AG10803 (cell line): ENCODE results near the gene AOPEP.

Source experiments
- DNase-seq: peaks from one replicate; pipeline ENCODE4 v3.0.0; 2010; ENCODE audit warnings: low read depth
- H3K4me3 ChIP-seq: 2 replicates; pipeline ENCODE4 v1.5.1; 2011; ENCODE audit warnings: mild to moderate bottlenecking, low read length, control low read depth
- TF ChIP-seq, protein P1 (sequence below): conservative IDR thresholded peaks from 2 replicates; pipeline ENCODE4 v1.5.1; 2011; ENCODE audit warnings: mild to moderate bottlenecking, low read length, control low read depth, inconsistent platforms

The AOPEP gene

DNA sequence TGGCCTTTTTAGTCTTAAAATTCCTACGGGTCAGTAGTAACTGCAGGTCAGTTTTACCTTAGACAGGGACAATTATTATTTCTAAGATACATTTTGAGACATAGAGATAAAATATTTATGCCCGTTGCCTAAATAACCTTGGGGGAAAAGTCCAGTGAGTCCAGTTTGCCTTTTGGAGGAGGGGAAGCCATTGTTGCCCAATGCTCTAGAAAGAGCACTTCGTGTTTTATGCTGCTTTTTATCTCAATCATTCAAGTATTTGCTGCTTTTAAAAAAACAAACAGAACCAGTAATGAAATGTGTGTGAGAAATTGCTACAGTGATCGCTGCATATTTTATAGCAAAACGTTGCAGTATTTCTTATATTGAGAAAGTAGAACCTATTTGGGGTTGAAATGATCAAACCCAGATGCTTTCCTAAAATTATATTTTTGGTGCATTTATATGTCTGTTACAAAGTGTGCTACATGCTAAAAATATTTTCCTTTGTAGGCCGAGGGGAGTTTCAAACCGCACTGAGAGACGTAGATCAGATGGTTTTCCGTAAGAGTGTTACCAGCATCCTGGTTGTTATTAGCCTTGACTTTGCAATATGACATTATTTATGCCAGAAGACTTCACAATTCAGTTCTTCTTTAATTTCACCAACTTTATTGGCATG is 266.8 kb downstream of the AOPEP start:
- TF ChIP-seq, protein P1, sequence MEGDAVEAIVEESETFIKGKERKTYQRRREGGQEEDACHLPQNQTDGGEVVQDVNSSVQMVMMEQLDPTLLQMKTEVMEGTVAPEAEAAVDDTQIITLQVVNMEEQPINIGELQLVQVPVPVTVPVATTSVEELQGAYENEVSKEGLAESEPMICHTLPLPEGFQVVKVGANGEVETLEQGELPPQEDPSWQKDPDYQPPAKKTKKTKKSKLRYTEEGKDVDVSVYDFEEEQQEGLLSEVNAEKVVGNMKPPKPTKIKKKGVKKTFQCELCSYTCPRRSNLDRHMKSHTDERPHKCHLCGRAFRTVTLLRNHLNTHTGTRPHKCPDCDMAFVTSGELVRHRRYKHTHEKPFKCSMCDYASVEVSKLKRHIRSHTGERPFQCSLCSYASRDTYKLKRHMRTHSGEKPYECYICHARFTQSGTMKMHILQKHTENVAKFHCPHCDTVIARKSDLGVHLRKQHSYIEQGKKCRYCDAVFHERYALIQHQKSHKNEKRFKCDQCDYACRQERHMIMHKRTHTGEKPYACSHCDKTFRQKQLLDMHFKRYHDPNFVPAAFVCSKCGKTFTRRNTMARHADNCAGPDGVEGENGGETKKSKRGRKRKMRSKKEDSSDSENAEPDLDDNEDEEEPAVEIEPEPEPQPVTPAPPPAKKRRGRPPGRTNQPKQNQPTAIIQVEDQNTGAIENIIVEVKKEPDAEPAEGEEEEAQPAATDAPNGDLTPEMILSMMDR: no peak
- DNase-seq: peak; percentile 89
- H3K4me3 ChIP-seq: no peak overlapping the region

DNA sequence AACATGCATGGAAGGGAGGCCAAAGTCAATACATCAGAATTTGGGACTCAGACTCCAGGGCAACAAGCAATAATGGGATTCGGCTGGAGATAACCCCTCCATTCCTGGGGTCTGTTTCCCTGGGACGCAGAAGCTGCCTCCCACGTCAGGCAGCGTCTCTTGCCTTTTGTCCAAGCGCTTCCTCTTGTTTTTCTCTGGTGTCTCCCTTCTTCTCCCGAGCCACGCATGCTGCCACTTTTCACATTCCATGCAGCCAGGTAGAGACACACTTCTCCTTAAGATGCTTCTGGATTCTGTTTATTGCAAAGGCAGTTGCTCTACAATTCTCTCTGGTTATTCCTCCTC is 267.3 kb downstream of the AOPEP start:
- TF ChIP-seq, protein P1: no peak
- no peak for DNase-seq
- H3K4me3 ChIP-seq: no peak overlapping the region

DNA sequence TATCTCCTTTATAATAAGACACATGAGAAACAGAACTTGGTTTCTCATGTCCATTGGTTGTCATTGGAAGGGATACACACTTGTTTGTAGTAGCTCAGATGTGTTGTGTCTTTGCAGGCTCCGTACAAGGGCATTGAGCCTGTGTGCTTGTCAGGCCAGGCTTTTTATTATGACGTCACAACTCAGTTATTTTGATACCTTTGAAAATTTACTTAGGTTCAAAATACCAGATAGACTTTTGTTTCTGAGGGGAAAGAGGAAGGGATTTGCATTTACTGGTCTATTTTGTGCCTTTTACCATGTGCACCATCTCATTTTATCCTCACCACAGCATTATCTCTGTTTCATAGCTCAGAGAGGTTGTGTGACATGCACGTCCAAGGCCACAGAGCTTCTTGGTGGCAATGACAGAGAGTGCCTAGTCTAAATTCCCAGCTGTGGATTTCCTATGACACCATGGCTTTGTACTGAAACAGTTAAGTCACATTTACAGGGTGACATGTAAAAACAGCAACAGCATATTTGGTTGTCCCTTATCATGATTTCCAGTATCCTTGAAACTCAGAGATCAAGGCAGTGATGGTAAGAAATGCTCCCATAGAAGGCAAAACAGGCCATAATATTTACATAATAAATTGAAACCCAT is 268.7 kb downstream of the AOPEP start:
- no peak for DNase-seq
- TF ChIP-seq, protein P1: no peak
- no peak overlapping the region for H3K4me3 ChIP-seq

DNA sequence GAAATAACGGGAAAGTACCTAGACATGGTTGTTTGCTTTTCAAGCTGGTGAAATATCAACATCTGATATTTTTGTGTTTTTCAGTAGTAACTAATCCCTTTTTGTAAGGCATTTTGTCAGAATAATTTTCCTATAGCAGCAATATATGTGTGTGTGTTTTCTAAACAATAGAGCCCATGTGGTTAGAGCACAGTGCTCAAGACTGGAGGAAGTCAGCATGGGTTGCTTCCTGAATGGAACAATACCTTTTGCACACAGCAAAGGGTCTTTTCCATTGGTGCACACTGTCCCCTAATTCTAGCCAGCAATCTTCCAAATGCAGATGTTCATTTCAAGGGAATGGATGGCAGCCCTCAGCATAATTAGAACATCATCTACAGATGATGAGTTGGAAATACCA is 270.1 kb downstream of the AOPEP start:
- H3K4me3 ChIP-seq: no peak overlapping the region
- TF ChIP-seq, protein P1: no peak
- DNase-seq: no peak

DNA sequence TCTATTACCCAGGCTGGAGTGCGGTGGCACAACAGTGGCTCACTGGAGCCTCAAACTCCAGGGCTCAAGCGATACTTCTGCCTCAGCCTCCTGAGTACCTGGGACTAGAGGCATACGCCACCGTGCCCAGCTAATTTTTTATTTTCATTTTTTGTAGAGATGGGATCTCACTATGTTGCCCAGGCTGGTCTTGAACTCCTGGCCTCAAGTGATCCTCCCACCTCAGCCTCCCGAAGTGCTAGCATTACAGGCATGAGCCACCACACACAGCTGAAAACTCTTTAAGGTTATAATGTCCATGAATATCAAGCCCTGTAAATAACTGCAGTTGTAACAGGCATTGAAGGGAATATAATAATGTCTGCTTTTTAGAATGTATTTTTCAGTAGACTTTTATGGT is 271.2 kb downstream of the AOPEP start:
- DNase-seq: no peak
- TF ChIP-seq, protein P1: no peak
- no peak overlapping the region for H3K4me3 ChIP-seq

DNA sequence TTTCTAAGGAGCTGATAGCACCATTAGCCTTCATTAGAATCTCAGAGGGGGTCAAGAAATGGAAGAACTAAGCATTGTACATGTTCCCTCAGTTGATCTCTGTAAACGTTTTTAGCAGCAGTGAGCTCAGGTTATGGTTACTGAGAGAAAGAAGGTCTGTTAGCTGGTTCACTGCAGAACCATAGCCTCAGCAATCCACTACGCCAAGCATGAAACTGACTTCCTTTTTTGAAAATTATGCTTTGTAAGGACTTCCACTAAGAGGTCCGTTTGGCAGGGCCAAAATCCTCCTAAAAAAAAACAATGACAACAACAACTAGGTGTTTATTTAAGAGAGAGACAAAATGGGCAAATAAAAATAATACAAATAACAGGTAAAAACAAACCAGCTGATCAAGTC is 273.3 kb downstream of the AOPEP start:
- H3K4me3 ChIP-seq: no peak overlapping the region
- TF ChIP-seq, protein P1: no peak
- DNase-seq: no peak

DNA sequence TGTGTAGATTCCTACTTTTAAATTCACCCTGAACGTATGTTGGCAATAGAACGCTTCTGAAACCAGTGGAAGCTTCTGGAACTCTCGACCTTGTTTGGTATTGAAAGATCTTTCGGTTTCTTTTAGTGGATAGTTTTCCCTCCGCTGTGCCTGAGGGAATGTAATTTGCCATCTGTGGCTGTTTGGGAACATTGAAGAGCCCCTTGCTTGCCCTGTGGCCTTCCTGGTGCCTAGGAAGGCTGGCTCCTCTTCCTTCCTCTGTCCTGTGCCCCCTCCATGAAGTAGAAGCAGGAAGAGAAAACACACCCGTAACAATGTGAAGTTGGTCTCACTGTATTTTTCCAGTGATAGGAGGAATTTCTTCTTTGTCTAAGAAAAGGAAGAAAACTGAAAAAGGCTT is 274.3 kb downstream of the AOPEP start:
- no peak overlapping the region for H3K4me3 ChIP-seq
- no peak for DNase-seq
- TF ChIP-seq, protein P1: no peak
